Liver (tissue), 3 donors: ENCODE data around the gene SLC12A9.

Source experiments
- CTCF ChIP-seq: fragments of 150-350 bp; IDR thresholded peaks from 2 replicates; pipeline ENCODE4 v1.5.1; 2017; ENCODE audit warnings: improper control_type of control experiment, low read depth, low read length; ENCODE audit not compliant: missing input control
- EGR1 ChIP-seq, 2 donors: IDR thresholded peaks; 2 replicates each; pipeline ENCODE4 v1.6.1; 2016 to 2018; ENCODE audit warnings: antibody characterized with exemption in 2 of 2, low read depth in 2 of 2
- FOXA1 ChIP-seq: IDR thresholded peaks from 2 replicates; pipeline ENCODE4 v1.6.1; 2016; ENCODE audit warnings: antibody characterized with exemption
- GABPA ChIP-seq, 2 donors: IDR thresholded peaks in 1 of 2; conservative IDR thresholded peaks in 1 of 2; 2 replicates each; pipeline ENCODE4 v1.6.1; 2016; ENCODE audit warnings: antibody characterized with exemption in 2 of 2, mild to moderate bottlenecking in 1 of 2, moderate library complexity in 1 of 2
- HNF4A ChIP-seq, 2 donors: conservative IDR thresholded peaks; 2 replicates each; pipeline ENCODE4 v1.6.1; 2016; ENCODE audit warnings: antibody characterized with exemption in 2 of 2, mild to moderate bottlenecking in 2 of 2
- HNF4G ChIP-seq: IDR thresholded peaks from 2 replicates; pipeline ENCODE4 v1.6.1; 2016; ENCODE audit warnings: antibody characterized with exemption
- JUND ChIP-seq, 2 donors: IDR thresholded peaks; 2 replicates each; pipeline ENCODE4 v1.6.1; 2016; ENCODE audit warnings: antibody characterized with exemption in 2 of 2
- MAX ChIP-seq: IDR thresholded peaks from 2 replicates; pipeline ENCODE4 v1.6.1; 2016; ENCODE audit warnings: antibody characterized with exemption
- NR2F2 ChIP-seq: IDR thresholded peaks from 2 replicates; pipeline ENCODE4 v1.6.1; 2016; ENCODE audit warnings: antibody characterized with exemption
- RAD21 ChIP-seq, 2 donors: IDR thresholded peaks; 2 replicates each; pipeline ENCODE4 v1.6.1; 2016; ENCODE audit warnings: antibody characterized with exemption in 2 of 2, mild to moderate bottlenecking in 2 of 2
- REST ChIP-seq: IDR thresholded peaks from 2 replicates; pipeline ENCODE4 v1.6.1; 2016; ENCODE audit warnings: antibody characterized with exemption, mild to moderate bottlenecking
- SP1 ChIP-seq: IDR thresholded peaks from 2 replicates; pipeline ENCODE4 v1.6.1; 2018; ENCODE audit warnings: antibody characterized with exemption, mild to moderate bottlenecking
- TAF1 ChIP-seq: conservative IDR thresholded peaks from 2 replicates; pipeline ENCODE4 v1.6.1; 2016; ENCODE audit warnings: antibody characterized with exemption, mild to moderate bottlenecking
- YY1 ChIP-seq: IDR thresholded peaks from 2 replicates; pipeline ENCODE4 v1.6.1; 2016; ENCODE audit warnings: antibody characterized with exemption, mild to moderate bottlenecking
- donor health status: healthy.
- donor health status: healthy.

- TF ChIP-seq CTCF (no peak), RAD21 (IDR thresholded peaks at IDR 0.05) (no peak), EGR1 (IDR thresholded peaks at IDR 0.05; ENCODE audit: low read depth in 2 of 2) (no peak), YY1 (no peak), TAF1 (no peak), SP1 (no peak), GABPA (IDR thresholded peaks at IDR 0.05 in 1 of 2, conservative IDR thresholded peaks at IDR 0.05 in 1 of 2) (no peak), MAX (no peak), REST (no peak), FOXA1 (no peak), HNF4G (no peak), NR2F2 (no peak), HNF4A (conservative IDR thresholded peaks at IDR 0.05) (no peak), JUND (IDR thresholded peaks at IDR 0.05) (no peak)
Observed at GRCh38 chr7:100811480-100811879, 41.0 kb upstream of the SLC12A9 start.
